Stimulated activated CD4-positive, alpha-beta T cell treated with anti-CD3 and anti-CD28 coated beads, Interleukin-15, amount 100 ng/mL, for 1 hour (primary cell): ENCODE measurements around the gene CDC40.
"Not testable (repeated sequence)": the region's sequence is repeated elsewhere in the genome, so short reads cannot be mapped to it uniquely, and the experiment has no call there.

Experiments used
- DNase-seq, 2 donors: peaks; one replicate each; pipeline ENCODE4 v3.0.0-alpha.2; 2020; ENCODE audit warnings: low read depth in 1 of 2, low spot score in 1 of 2

CDC40 gene

DNA sequence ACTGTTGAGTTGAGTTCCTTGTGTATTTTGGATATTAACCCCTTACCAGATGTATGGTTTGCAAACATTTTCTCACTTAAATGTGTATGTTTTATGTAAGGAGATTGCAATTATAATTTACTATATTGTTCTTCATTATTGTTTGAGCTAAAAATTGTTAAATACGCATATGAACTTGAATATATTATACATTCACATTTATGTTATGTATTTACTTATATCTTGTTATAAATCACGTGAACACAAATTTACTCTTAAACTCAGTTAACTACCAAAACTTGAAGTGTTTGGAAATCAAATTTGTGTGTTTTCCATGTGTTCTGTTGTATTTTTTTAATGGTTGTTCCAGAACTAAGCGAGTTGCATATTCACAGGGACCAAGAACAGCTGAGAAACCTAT, 18.3 kb downstream of the CDC40 start:
- no peak for DNase-seq

DNA sequence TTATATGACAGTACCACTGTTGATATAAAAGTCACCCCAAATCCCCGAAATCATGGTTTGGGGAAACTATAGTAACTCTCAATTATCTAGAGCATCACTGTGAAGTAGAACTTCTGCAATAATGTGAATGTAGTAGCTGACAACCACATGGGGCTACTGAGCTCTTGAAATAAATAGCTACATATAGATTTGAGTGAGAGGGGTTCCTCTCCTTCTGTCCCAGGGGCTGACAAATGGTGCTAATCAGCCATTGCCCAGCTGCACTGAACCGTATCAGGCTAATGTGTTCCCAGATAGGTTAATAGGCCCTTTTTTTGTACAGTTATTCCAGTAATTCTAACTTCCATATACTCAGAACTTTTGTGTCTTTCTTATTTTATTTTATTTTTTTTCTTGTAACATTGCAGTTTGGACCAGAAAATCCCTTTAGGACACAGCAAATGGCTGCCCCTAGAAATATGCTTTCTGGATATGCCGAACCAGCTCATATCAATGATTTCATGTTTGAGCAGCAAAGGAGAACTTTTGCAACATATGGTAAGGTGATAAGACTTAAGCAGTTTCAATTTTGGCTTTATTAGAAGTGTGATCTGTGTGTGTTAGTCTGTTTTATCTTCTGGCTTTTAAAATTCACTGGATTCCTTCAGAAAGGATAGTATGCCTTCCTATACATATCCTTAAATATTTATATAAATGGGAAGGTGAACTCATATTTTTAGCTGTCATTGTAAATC, 21.1 kb downstream of the CDC40 start:
- DNase-seq = no peak

DNA sequence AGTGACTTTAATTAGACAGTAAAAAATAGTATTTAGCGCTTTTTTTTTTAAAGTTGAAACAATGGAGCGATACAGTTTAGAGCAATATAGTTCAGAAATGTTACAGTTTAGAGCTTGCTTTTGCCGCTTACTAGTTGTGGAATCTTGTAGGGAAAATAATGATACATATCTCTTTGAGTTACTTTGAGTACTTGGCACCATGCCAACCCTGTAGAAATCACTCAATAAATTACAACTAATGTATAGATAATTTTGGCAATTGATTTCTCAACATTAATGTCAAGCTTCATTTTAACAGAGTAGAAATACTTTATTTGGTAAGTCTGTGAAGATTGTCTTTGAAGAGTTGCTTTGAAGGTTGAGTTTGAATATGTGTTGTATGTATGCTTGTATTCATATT, 27.4 kb downstream of the CDC40 start:
- DNase-seq = no peak

DNA sequence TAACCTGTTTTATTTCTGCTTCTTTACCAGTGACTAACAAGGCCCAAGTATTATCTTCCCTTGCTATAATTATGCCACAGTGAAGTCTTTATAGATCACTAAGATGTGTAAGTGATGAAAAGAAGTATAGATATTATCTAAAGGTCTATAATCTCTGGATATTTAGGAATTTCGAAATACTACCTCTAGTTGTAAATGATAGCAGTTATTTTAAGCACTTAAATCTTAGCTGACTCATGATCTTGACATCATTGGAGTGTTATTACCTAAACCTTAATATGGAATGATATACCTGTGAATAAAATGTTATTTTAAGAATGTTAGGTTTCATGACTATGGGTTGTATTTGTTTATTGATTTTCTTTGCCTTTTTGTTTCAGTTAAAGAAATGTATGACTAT, 31.5 kb downstream of the CDC40 start:
- DNase-seq = no peak

DNA sequence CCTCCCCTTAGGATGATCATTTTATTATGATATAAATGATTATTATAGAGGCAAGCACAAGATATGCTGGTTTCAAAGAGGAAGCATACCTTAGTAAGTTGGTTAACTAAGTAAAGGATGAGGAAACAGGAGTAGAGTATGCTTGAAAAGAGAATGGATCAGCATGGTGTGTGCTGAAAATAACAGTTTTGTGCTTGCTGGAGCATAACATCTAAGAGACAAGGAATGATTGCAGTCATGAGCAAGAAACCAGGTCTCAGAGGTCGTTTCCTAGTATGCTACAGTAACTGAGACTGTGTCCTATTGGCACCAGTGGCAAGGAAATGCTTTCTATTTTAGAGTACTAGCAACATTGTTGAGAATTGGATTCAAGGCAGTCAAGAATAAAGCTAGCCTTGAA, 34.1 kb downstream of the CDC40 start:
- no peak for DNase-seq

DNA sequence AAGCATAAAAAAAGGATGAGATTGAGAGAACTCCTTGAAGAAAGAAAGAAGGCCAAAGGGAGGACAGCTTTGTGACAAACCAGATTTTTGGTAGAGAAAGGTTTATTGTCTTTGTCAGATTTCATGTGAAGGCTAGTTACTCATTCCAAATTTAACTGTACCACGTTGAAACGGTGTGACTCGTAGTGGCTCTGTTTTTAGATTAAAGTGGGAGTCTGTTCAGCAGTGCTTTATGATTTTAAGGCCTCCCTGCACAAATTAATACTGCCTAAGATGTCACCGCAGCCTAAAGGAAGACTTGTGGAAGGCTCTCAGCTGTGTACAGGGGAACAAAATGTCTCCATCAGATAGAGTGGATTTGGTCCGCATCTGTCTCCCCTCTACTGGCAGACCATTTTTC, 35.9 kb downstream of the CDC40 start:
- DNase-seq = no peak

DNA sequence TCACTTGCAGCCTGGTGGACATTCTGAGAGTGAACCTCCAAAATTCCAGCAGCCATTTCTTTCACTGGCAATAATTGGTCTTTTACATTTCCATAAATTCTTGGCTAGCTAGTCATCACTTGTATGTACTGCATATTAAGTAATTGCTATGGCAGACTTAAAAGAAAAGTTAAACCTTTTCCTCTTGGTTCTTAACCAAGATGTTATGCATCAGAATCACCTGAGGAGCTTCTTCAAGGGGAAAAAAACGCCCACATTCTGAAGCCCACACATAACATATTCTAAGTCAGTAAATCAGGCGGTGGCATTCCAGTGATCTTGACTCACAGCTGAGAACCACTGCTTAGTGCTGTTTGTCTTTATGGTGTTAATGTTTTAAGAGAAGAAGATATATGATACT, 37.0 kb downstream of the CDC40 start:
- no peak for DNase-seq

DNA sequence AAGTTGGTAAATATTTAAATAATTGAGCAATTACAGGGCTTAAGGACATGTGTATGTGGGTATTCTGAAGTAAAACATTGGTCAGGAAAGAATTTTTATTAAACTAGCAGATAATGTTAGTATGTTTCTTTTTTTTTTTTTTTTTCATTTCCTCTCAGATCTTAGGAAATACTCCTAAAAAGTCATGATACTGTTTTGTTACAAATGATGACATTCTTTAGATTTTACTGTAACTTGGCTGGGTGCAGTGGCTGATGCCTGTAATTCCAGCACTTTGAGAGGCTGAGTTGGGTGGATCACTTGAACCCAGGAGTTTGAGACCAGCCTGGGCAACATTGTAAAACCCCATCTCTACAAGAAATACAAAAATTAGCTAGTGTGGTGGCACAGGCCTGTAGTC, 41.5 kb downstream of the CDC40 start:
- DNase-seq = no peak

DNA sequence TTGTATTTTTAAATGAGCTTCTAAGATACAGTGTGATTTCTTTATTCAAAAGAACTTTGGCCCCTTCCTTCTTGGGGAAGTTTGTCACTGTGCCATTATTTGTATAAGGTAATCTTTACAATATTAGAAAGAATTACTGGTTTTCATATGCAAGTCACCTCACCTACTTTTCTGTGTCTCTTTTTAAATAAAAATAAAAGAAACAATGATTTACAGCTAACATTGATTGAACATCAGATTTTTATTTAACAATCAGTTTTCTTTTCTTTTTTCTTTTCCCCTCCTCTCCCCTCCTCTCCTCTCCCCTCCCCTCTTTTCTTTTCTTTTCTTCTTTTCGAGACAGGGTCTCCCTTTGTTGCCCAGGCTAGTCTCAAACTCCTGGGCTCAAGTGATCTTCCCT, 46.0 kb downstream of the CDC40 start:
- no peak for DNase-seq

DNA sequence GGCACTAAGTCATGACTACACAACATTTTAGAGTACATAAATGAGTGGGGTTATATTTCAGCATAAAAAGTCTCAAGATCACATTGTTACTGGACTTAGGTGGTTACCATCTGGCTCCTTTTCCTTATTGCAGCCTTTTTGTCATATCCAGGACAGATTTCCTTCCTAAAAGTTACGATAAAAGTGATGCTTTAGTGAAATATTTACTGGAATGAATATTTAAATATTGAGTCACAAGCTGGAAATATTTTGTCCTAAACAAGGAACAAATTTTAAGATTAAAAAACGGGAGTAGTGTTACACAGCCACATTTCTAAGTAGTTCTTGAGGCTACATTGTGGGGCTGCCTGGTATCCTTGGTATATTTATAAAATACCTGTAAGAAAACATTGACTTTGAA, 52.2 kb downstream of the CDC40 start:
- no peak for DNase-seq

DNA sequence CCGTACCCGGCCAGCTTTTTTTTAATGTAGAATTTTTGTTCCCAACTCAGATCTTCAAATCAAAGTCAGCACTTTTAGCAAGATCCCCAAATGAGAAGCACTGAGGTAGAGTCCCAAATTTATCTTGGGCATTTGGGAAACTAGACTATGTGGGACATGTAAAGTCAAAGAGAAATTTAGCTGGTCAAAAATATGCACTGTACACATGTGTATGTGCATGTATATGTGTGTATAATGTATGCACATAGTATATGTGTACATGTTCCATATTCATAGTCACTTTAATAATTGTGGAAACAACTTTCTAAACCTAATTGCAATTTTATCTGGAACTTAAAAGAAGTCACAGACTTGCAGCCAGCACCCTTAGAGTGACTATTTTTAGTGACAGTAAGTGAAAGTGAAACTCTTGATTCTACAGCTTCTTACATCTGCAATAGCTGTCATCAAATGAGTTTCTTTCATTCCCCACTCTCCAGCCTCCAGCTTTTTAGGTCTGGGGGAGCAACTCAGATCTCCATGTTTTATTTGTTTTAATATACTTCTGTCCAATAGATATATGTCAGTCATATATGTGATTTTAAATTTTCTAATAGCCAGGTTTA, 53.6 kb downstream of the CDC40 start:
- DNase-seq = no peak

DNA sequence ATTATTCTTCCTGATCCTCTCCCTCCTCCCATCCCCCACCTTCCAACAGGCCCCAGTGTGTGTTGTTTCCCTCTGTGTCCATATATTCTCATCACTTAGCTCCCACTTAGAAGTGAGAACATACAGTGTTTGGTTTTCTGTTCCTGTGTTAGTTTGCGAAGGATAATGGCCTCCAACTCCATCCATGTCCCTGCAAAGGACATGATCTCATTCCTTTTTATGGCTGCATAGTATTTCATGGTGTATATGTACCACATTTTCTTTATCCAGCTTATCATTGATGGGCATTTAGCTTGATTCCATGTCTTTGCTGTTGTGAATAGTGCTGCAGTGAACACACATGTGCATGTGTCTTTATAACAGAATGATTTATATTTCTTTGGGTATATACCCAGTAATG, 55.8 kb downstream of the CDC40 start:
- DNase-seq = not testable (repeated sequence)

DNA sequence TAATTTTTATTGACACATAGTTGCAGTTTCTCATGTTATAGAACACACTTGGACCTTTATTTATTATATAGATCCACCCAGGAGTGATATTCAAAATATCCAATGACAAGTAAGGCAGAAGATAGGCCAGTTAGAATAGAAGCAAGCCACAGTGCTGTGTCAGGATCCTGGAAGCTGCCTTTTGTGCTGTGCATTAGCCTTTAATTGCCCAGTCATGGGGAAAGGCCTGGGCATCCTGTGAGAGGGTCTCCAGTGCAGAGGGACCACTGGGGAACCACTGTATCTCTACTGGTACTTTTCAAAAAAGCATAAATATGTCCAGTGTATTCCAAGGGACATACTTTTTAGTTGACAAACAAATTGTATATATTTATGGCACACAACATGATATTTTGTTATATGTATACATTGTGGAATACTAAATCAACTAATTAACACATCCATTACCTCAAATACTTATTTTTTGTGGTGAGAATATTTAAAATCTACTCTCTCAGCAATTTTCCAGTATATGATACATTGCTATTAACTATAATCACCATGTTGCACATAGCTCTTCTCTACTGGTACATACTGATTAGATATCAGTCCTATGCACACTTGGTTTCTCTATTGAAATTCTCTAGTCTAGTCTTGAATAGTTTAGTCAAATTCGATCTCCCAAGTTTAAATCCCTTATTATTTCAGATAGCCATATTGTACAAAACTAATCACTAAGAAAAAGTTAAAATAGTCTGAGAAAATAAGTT, 59.5 kb downstream of the CDC40 start:
- no peak for DNase-seq

DNA sequence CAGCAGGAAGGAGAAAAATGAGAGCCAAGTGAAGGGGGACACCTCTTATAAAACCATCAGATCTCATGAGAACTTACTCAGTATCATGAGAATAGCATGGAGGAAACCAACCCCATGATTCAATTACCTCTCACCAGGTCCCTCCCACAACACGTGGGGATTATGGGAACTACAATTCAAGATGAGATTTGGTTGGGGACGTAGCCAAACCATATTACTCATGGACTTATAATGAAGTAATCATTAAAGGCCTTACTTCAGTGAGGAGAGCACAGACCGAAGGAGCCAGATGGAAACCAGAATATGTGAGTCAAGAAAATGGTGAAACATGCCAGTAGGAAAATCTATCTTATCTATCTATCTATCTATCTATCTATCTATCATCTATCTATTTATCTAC, 64.4 kb downstream of the CDC40 start:
- not testable (repeated sequence) for DNase-seq

DNA sequence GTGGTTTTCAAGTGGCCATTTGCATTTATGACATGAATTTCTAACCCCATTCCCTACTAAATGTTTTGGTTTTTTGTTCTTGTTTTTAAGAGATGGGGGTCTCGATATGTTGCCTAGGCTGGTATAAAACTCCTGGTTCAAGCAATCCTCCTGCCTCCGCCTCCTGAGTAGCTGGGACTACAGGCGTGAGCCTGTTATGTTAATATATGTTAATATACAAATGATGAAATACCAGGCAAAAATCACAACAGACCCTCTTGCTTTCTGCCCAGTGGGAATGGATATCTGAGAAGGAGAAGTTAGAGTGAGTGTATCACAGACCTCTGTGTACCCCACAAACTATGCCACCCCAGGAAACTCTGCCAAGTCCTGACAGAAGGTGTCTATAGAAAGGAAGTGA, 66.2 kb downstream of the CDC40 start:
- DNase-seq = no peak

DNA sequence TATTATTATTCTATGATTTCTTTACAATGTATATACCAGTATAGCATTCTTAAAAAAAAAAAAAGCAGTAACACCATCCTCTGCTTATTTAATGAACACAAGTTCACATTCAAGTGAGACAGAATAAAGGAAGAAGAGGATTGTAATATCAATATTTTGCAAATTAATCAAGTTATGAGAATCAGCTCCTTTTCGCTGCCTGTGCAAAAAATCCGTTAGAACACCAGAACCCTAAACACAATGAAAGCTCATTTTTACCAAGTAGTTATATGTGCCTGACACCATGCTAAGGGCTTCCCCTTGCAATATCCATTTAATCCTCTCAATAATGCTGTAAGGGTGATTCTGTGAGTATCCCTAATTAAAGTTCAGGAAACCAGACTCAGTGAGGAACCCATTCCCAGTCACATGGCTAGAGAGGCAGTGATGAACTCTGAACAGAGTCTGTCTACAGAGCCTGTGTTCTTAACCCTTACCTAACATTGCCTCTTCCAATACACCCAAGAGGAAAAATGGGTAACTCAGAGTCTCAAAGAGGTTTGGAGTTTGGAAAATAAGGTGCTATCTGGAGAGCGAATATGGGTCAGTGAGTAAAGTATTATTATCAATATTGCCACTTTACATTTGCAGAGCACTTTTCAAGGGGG, 66.8 kb downstream of the CDC40 start:
- DNase-seq = no peak

DNA sequence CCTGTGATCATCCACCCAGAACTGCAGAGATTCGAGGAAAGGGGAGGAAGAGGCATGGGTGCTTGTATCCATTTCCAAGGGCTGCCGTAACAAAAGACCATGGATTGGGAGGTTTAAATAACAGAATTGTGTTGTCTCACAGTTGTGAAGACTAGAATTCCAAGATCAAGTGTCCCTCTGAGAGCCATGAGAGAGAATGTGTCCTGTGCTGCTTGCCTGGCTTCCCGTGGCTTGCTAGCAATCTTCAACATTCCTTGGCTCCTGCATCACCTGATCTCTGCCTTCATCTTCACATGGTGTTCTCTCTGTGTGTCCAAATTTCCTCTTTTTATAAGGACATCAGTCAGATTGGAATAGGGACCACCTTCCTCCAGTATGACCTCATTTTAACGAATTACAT, 69.8 kb downstream of the CDC40 start:
- no peak for DNase-seq

DNA sequence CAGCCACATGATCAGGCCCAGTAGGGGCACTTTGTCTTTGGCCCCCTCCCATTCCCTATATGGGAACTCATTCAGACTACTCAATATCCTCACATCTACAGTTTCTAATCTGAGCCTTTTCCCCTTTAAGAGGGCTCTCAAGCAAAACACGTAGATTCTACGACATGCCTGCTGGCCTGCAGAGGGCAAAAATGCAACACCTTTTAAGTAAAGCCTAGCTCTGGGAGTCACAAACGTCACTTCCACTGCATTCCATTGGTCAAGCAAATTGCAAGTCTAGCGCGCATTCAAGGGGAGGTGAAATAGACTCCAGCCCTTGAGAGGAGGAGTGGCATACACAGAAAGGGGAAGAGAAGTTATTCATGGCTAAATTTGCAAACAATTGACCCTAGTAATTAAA, 70.6 kb downstream of the CDC40 start:
- no peak for DNase-seq

DNA sequence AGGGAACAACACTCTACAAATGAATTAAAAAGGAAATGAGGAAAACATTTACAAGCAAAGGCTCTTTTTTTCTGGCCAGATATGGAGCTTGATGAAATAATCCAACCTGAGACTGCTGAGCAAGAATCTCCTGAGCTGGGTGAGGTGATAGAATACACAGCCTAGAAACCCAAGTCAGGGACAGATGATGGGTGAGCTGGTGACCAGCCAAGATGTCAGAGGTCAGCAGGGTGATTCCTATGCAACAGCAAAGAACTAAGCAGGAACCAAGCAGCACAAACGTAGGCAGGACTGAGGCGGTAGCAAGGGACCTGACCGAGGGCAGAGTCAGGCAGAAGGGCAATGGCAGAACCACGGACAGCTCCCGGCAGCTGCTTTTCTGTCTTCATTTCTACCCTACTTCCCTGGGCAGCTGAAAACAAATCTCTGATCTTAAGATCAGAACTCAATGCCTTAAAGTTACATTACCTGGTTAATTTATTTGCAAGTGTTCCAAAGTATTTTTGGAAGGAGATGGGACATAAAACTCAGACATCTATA, 75.1 kb downstream of the CDC40 start:
- no peak for DNase-seq

DNA sequence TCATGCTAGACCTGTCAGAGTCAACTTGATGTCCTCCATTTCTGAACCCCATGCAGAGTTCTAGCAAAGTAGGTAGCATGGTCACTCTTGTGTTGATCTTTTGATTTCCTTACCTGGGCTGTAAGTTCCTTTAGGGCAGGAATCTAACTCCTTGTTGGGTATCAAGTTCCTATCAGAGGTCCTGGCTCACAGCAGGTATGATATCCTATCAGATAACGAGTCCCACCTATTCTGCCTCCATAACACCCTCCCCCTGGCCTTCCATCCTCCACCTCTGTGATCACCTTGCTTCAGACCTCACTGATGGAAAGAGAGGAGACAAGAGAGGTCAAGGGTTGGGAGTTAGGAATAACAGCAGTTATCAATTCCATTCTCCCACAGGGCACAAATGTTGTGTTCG, 76.1 kb downstream of the CDC40 start:
- no peak for DNase-seq

DNA sequence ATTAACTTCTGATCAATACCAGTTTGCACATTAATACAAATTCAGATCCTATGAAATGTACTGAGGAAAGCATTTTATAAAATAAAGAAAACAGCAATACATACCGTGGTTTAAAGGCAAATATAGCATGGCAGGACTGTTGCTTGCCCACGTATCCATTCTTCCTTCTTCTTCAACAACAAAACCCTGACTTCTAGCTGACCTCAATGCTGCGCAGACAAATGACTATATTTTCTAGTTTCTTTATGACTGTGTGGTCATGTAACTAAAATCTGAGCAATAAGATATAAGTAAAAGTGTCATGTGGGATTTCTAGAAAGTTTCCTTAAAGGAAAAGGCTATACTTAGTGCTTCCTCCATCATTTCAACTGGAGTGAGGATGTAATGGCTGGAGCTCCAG, 85.0 kb downstream of the CDC40 start:
- no peak for DNase-seq

DNA sequence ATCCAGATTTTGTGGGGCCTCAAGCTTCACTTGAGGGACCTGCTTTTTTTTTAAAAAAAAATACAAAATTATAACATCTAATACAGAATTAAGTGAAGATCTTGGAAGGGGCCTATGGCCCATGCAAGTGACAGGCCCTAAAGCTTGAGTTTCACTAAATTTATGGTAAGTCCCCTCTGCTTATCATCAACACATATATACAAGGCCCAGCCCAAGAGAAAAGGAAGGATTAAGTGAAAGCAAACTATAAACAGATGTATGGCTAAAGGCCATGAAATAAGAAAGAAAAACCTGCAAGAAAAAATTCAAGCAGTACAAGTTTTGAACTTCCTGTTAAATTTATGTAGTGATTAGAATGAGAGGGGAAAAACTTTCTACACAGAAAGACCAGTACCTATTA, 86.8 kb downstream of the CDC40 start:
- no peak for DNase-seq
